PFSK-1 (cell line): ENCODE results near the gene POT1.

Experiments used
- POLR2AphosphoS5 ChIP-seq: IDR thresholded peaks from 2 replicates; pipeline ENCODE4 v1.6.1; 2012; ENCODE audit warnings: low read depth, mild to moderate bottlenecking, control low read depth, low read length, moderate library complexity
- REST ChIP-seq, 2 experiments: IDR thresholded peaks; 2 replicates each; pipeline versions ENCODE4 v1.6.1 to v1.8.0; 2011 to 2012; ENCODE audit warnings: low read depth in 2 of 2, low read length in 2 of 2, control low read depth in 1 of 2, inconsistent platforms in 1 of 2, mild to moderate bottlenecking in 1 of 2, moderate library complexity in 1 of 2; ENCODE audit not compliant: insufficient read depth in 1 of 2

DNA sequence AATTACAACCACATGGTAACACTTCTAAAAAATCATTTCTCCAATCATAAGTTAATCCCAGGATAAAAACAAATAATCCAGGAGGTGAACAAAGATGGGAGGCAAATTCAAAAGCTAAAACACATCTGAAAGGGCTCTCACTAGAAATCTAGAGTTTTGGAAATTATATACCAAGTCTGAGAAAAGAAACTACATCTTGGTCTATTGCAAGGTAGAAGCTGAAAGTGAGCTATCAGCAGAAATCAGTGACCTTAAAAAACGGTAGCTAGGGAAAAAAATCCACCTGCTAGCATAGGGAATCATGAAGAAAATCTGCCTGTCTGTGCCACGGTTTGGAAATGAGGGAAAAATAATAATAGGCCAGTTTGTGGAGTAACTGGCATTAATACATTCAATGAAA lies 50.5 kb downstream of the POT1 start:
- TF ChIP-seq POLR2AphosphoS5 (no peak), REST (IDR thresholded peaks at IDR 0.05; ENCODE audit: insufficient read depth in 1 of 2, low read depth in 2 of 2, low read length in 2 of 2) (no peak)
